Activated CD8-positive, alpha-beta memory T cell treated with anti-CD3 and anti-CD28 coated beads for 36 hours (primary cell): ENCODE data around the gene METTL25B. TPM values are rescaled to one million over a fixed set of nuclear protein-coding genes. Genes with fewer than 3 reads are reported as not detected.
"Not testable (repeated sequence)": the region's sequence is repeated elsewhere in the genome, so short reads cannot be mapped to it uniquely, and the experiment has no call there.

Experiments used
- CTCF ChIA-PET: fragments of 350-600 bp; sonication (Branson Sonifier 250); formaldehyde crosslinking; loops from one replicate; lab custom pipeline; 2021; ENCODE audit warnings: antibody characterized with exemption; lab: Charles Lee
- POLR2A ChIA-PET: fragments of 350-600 bp; sonication (Branson Sonifier 250); formaldehyde crosslinking; loops from one replicate; lab custom pipeline; 2021; ENCODE audit warnings: antibody characterized with exemption; lab: Charles Lee
- total RNA-seq, 2 experiments: library from RNA; stranded (reverse); gene quantifications; one replicate each; pipeline ENCODE4 v1.2.3, GENCODE V29; 2021

The METTL25B gene
- total RNA-seq, 2 experiments from 2014 or later = 29.0 to 33.3 TPM

GRCh38 chr1:156750191-156750672 lies 22.0 kb downstream of the METTL25B start:
- POLR2A ChIA-PET = interaction anchor here (1.0 to 3.3 kb wide), 5 partner anchors 9 to 22 kb away, joined by 3 to 25 read pairs (median 14); partner anchors contain the start of genes ISG20L2, METTL25B, MRPL24 and PRCC
- CTCF ChIA-PET = interaction anchor here (1.0 to 3.9 kb wide), 3 partner anchors 17 to 143 kb away, joined by 3 to 42 read pairs (median 3); partner anchors contain the start of genes ISG20L2, METTL25B and PRCC

- ChIA-PET POLR2A (interaction anchor here (0.5 to 3.3 kb wide), 8 partner anchors 10 to 1204 kb away, joined by 3 to 25 read pairs (median 4); partner anchors contain the start of genes ISG20L2, METTL25B, MRPL24 and PRCC), CTCF (interaction anchor here (1.0 to 3.9 kb wide), 6 partner anchors 16 to 142 kb away, joined by 3 to 42 read pairs (median 4); partner anchors contain the start of genes ISG20L2, METTL25B and PRCC)
These were observed 22.6 kb downstream of the METTL25B start for GRCh38 chr1:156750711-156751450.

- CTCF ChIA-PET = interaction anchor here (1.0 to 3.9 kb wide), 7 partner anchors 10 to 141 kb away, joined by 3 to 42 read pairs (median 4); partner anchors contain the start of genes ISG20L2, METTL25B, MRPL24 and PRCC
These were observed 23.1 kb downstream of the METTL25B start, which contains the start of gene HDGF for GRCh38 chr1:156751451-156751756. TSS of gene HDGF (minus strand) at chr1:156751675. CDS start at chr1:156751429, 246 bp downstream.

GRCh38 chr1:156751757-156752481 lies 23.6 kb downstream of the METTL25B start:
- ChIA-PET POLR2A (interaction anchor here (0.5 to 3.3 kb wide), 12 partner anchors 9 to 58 kb away, joined by 3 to 25 read pairs (median 3); partner anchors contain the start of genes ISG20L2, METTL25B, MRPL24 and PRCC), CTCF (interaction anchor here (0.5 to 3.9 kb wide), 8 partner anchors 11 to 125 kb away, joined by 3 to 42 read pairs (median 4); partner anchors contain the start of genes ISG20L2, METTL25B, MRPL24 and PRCC)

More at GRCh38 chr1:156751451-156751756, 23.1 kb downstream of the METTL25B start, which contains the start of gene HDGF:
- POLR2A ChIA-PET = interaction anchor here (0.5 to 3.3 kb wide), 8 partner anchors 10 to 1205 kb away, joined by 3 to 25 read pairs (median 4); partner anchors contain the start of genes ISG20L2, METTL25B, MRPL24 and PRCC

- ChIA-PET CTCF (interaction anchor here (1.3 to 3.9 kb wide), 4 partner anchors 12 to 25 kb away, joined by 4 to 42 read pairs (median 8); partner anchors contain the start of genes ISG20L2, METTL25B, MRPL24 and PRCC), POLR2A (interaction anchor here (0.6 to 3.3 kb wide), 5 partner anchors 8 to 21 kb away, joined by 3 to 25 read pairs (median 5); partner anchors contain the start of genes MRPL24 and PRCC)
These were observed 24.7 kb downstream of the METTL25B start for GRCh38 chr1:156752843-156753482.

- CTCF ChIA-PET = interaction anchor here (1.4 kb wide), 1 partner anchor 28 kb away, joined by 3 read pairs; no protein-coding TSS in a partner anchor
- POLR2A ChIA-PET = no interaction called here
These were observed 25.9 kb downstream of the METTL25B start for GRCh38 chr1:156754219-156754618.

- ChIA-PET POLR2A (interaction anchor here (0.5 kb wide), 1 partner anchor 16 kb away, joined by 6 read pairs; no protein-coding TSS in a partner anchor), CTCF (interaction anchor here (0.6 to 1.7 kb wide), 6 partner anchors 8 to 258 kb away, joined by 3 to 12 read pairs (median 5); partner anchors contain the start of genes ISG20L2 and METTL25B)
These were observed 27.3 kb downstream of the METTL25B start for GRCh38 chr1:156755527-156755950.

- POLR2A ChIA-PET = no interaction called here
- CTCF ChIA-PET = interaction anchor here (0.6 to 1.7 kb wide), 8 partner anchors 9 to 97 kb away, joined by 3 to 12 read pairs (median 4); partner anchors contain the start of genes ISG20L2 and METTL25B
These were observed 28.1 kb downstream of the METTL25B start for GRCh38 chr1:156756355-156756754.

- POLR2A ChIA-PET = not testable (repeated sequence)
- CTCF ChIA-PET = interaction anchor here (0.7 to 1.7 kb wide), 4 partner anchors 10 to 156 kb away, joined by 3 to 12 read pairs (median 4); no protein-coding TSS in a partner anchor
These were observed 29.4 kb downstream of the METTL25B start for GRCh38 chr1:156757572-156758253.

GRCh38 chr1:156760092-156760795 lies 32.0 kb downstream of the METTL25B start:
- ChIA-PET POLR2A (interaction anchor here (1.1 kb wide), 1 partner anchor 8 kb away, joined by 3 read pairs; no protein-coding TSS in a partner anchor), CTCF (interaction anchor here (1.7 to 2.0 kb wide), 2 partner anchors 34 to 54 kb away, joined by 3 to 7 read pairs; no protein-coding TSS in a partner anchor)

GRCh38 chr1:156760796-156761104 lies 32.5 kb downstream of the METTL25B start:
- ChIA-PET POLR2A (interaction anchor here (1.1 kb wide), 1 partner anchor 8 kb away, joined by 3 read pairs; no protein-coding TSS in a partner anchor), CTCF (interaction anchor here (1.7 to 2.0 kb wide), 2 partner anchors 34 to 54 kb away, joined by 3 to 7 read pairs; no protein-coding TSS in a partner anchor)

- CTCF ChIA-PET = not testable (repeated sequence)
- POLR2A ChIA-PET = interaction anchor here (0.7 kb wide), 1 partner anchor 33 kb away, joined by 3 read pairs; no protein-coding TSS in a partner anchor
These were observed 36.9 kb downstream of the METTL25B start for GRCh38 chr1:156765136-156765535.

- CTCF ChIA-PET = interaction anchor here (1.3 to 2.3 kb wide), 2 partner anchors 14 to 73 kb away, joined by 3 to 11 read pairs; partner anchors contain the start of gene HDGF
- POLR2A ChIA-PET = interaction anchor here (0.7 to 2.2 kb wide), 2 partner anchors 14 to 33 kb away, joined by 3 to 14 read pairs; partner anchors contain the start of gene HDGF
These were observed 37.4 kb downstream of the METTL25B start for GRCh38 chr1:156765666-156766065.

- ChIA-PET CTCF (interaction anchor here (1.0 to 3.2 kb wide), 6 partner anchors 15 to 72 kb away, joined by 3 to 17 read pairs (median 4); partner anchors contain the start of genes CRABP2, HDGF and MRPL24), POLR2A (interaction anchor here (0.6 to 2.2 kb wide), 4 partner anchors 15 to 39 kb away, joined by 3 to 15 read pairs (median 8); partner anchors contain the start of genes HDGF, METTL25B and MRPL24)
These were observed 38.2 kb downstream of the METTL25B start for GRCh38 chr1:156766298-156767100.
